ENCODE results near the gene SAMD10.
A peak's percentile ranks its signal among the peaks of the same experiment; 100 is the strongest.

The SAMD10 gene

GRCh38 chr20:63959699-63960075 lies 19.8 kb downstream of the SAMD10 start:
- CTCF ChIA-PET = no interaction called here
- no peak overlapping the region for H3K27ac Mint-ChIP-seq

GRCh38 chr20:63958964-63959698 lies 20.3 kb downstream of the SAMD10 start:
- Mint-ChIP-seq H3K27ac (no peak overlapping the region), H3K27me3 (no peaks in the 10 kb centered on the region), H3K4me3 (no peak overlapping the region), H3K36me3 (peaks cover 12% of the 10 kb centered on the region), H3K4me1 (peaks cover 34% of the 10 kb centered on the region), H3K9me3 (no peaks in the 10 kb centered on the region)
- CTCF ChIA-PET = interaction anchor here (0.9 to 1.0 kb wide), 2 partner anchors 14 to 80 kb away, joined by 3 read pairs; no protein-coding TSS in a partner anchor
- no peak for DNase-seq

More at GRCh38 chr20:63959699-63960075, 19.8 kb downstream of the SAMD10 start:
- DNase-seq = no peak
- H3K36me3 Mint-ChIP-seq = peaks cover 9% of the 10 kb centered on the region
- H3K4me3 Mint-ChIP-seq = no peak overlapping the region
- H3K27me3 Mint-ChIP-seq = no peaks in the 10 kb centered on the region
- H3K4me1 Mint-ChIP-seq = peaks cover 28% of the 10 kb centered on the region
- no peaks in the 10 kb centered on the region for H3K9me3 Mint-ChIP-seq

- H3K4me3 Mint-ChIP-seq = no peak overlapping the region
- peaks cover 40% of the 10 kb centered on the region for H3K4me1 Mint-ChIP-seq
- DNase-seq = no peak
- no peaks in the 10 kb centered on the region for H3K27me3 Mint-ChIP-seq
- CTCF ChIA-PET = interaction anchor here (0.9 to 1.0 kb wide), 2 partner anchors 15 to 81 kb away, joined by 3 read pairs; no protein-coding TSS in a partner anchor
- H3K27ac Mint-ChIP-seq = no peak overlapping the region
- H3K36me3 Mint-ChIP-seq = peaks cover 12% of the 10 kb centered on the region
- no peaks in the 10 kb centered on the region for H3K9me3 Mint-ChIP-seq
Measured at GRCh38 chr20:63958471-63958870, 21.0 kb downstream of the SAMD10 start.

GRCh38 chr20:63957690-63958441 lies 21.6 kb downstream of the SAMD10 start:
- Mint-ChIP-seq H3K9me3 (no peaks in the 10 kb centered on the region), H3K4me3 (peak overlapping the region; percentile 15), H3K36me3 (peaks cover 10% of the 10 kb centered on the region), H3K27me3 (no peaks in the 10 kb centered on the region), H3K4me1 (peaks cover 41% of the 10 kb centered on the region), H3K27ac (peak overlapping the region; percentile 77)
- CTCF ChIA-PET = interaction anchor here (1.0 kb wide), 1 partner anchor 15 kb away, joined by 3 read pairs; no protein-coding TSS in a partner anchor
- peak; percentile 43 for DNase-seq

- CTCF ChIA-PET = interaction anchor here (0.9 kb wide), 1 partner anchor 171 kb away, joined by 4 read pairs; no protein-coding TSS in a partner anchor
- H3K4me3 Mint-ChIP-seq = peak overlapping the region; percentile 68
- H3K36me3 Mint-ChIP-seq = peaks cover 7% of the 10 kb centered on the region
- peak overlapping the region; percentile 89 for H3K27ac Mint-ChIP-seq
- H3K4me1 Mint-ChIP-seq = peaks cover 46% of the 10 kb centered on the region
- no peaks in the 10 kb centered on the region for H3K9me3 Mint-ChIP-seq
- no peaks in the 10 kb centered on the region for H3K27me3 Mint-ChIP-seq
- DNase-seq = peak; percentile 81
Measured at GRCh38 chr20:63957004-63957689, 22.3 kb downstream of the SAMD10 start.

- Mint-ChIP-seq H3K4me1 (peaks cover 48% of the 10 kb centered on the region), H3K36me3 (peaks cover 6% of the 10 kb centered on the region), H3K27me3 (no peaks in the 10 kb centered on the region), H3K4me3 (peak overlapping the region; percentile 74), H3K9me3 (no peaks in the 10 kb centered on the region), H3K27ac (peak overlapping the region; percentile 89)
- CTCF ChIA-PET = interaction anchor here (0.9 kb wide), 1 partner anchor 170 kb away, joined by 4 read pairs; no protein-coding TSS in a partner anchor
- no peak for DNase-seq
Measured at GRCh38 chr20:63956664-63957003, 22.8 kb downstream of the SAMD10 start.

GRCh38 chr20:63955827-63956663 lies 23.4 kb downstream of the SAMD10 start, which contains the start of gene UCKL1:
TSS of gene UCKL1 (minus strand) at chr20:63956416. CDS start at chr20:63956372, 44 bp downstream.
- Mint-ChIP-seq H3K4me1 (peaks cover 48% of the 10 kb centered on the region), H3K9me3 (no peaks in the 10 kb centered on the region), H3K27ac (peak within 1 kb of the TSS; percentile 89), H3K27me3 (no peaks in the 10 kb centered on the region), H3K36me3 (peaks cover 3% of the 10 kb centered on the region), H3K4me3 (peak within 1 kb of the TSS; percentile 81)
- peak; percentile 93 for DNase-seq
- CTCF ChIA-PET = interaction anchor here (0.9 kb wide), 1 partner anchor 170 kb away, joined by 4 read pairs; no protein-coding TSS in a partner anchor

GRCh38 chr20:63955281-63955826 lies 24.1 kb downstream of the SAMD10 start:
- Mint-ChIP-seq H3K4me3 (peak overlapping the region; percentile 81), H3K9me3 (no peaks in the 10 kb centered on the region), H3K27ac (peak overlapping the region; percentile 51), H3K27me3 (no peaks in the 10 kb centered on the region), H3K36me3 (peaks cover 3% of the 10 kb centered on the region), H3K4me1 (peaks cover 48% of the 10 kb centered on the region)
- DNase-seq = peak; percentile 64
- CTCF ChIA-PET = no interaction called here

GRCh38 chr20:63953764-63954429 lies 25.5 kb downstream of the SAMD10 start:
- CTCF ChIA-PET = no interaction called here
- Mint-ChIP-seq H3K4me1 (peaks cover 58% of the 10 kb centered on the region), H3K27ac (peak overlapping the region; percentile 70), H3K4me3 (peak overlapping the region; percentile 81), H3K27me3 (no peaks in the 10 kb centered on the region), H3K36me3 (peaks cover 3% of the 10 kb centered on the region), H3K9me3 (no peaks in the 10 kb centered on the region)
- no peak for DNase-seq

GRCh38 chr20:63952769-63953168 lies 26.7 kb downstream of the SAMD10 start:
- Mint-ChIP-seq H3K9me3 (peaks cover 2% of the 10 kb centered on the region), H3K27ac (no peak overlapping the region)

GRCh38 chr20:63952210-63952535 lies 27.3 kb downstream of the SAMD10 start:
- peaks cover 2% of the 10 kb centered on the region for H3K9me3 Mint-ChIP-seq
- H3K27me3 Mint-ChIP-seq = no peaks in the 10 kb centered on the region
- peaks cover 61% of the 10 kb centered on the region for H3K4me1 Mint-ChIP-seq
- DNase-seq = no peak
- peaks cover 7% of the 10 kb centered on the region for H3K36me3 Mint-ChIP-seq
- no peak overlapping the region for H3K4me3 Mint-ChIP-seq
- CTCF ChIA-PET = no interaction called here
- H3K27ac Mint-ChIP-seq = no peak overlapping the region

More at GRCh38 chr20:63952769-63953168, 26.7 kb downstream of the SAMD10 start:
- H3K36me3 Mint-ChIP-seq = peaks cover 7% of the 10 kb centered on the region
- peaks cover 61% of the 10 kb centered on the region for H3K4me1 Mint-ChIP-seq
- DNase-seq = no peak
- CTCF ChIA-PET = no interaction called here
- no peaks in the 10 kb centered on the region for H3K27me3 Mint-ChIP-seq
- H3K4me3 Mint-ChIP-seq = no peak overlapping the region

GRCh38 chr20:63951398-63952209 lies 27.8 kb downstream of the SAMD10 start:
- Mint-ChIP-seq H3K9me3 (peaks cover 2% of the 10 kb centered on the region), H3K36me3 (peaks cover 7% of the 10 kb centered on the region), H3K4me3 (no peak overlapping the region), H3K4me1 (peaks cover 61% of the 10 kb centered on the region), H3K27me3 (no peaks in the 10 kb centered on the region), H3K27ac (no peak overlapping the region)
- CTCF ChIA-PET = no interaction called here
- DNase-seq = no peak
